ENCODE data around the gene GSE1. TPM values are rescaled to one million over a fixed set of nuclear protein-coding genes. Genes with fewer than 3 reads are reported as not detected.

Gene GSE1
- total and polyA plus RNA-seq, 9 of the 15 experiments (the other 6 are each of a cell fraction or from before 2014, with no cell fraction given): 12.2 to 244 (median 57.9) TPM

- TF ChIP-seq, protein P1, sequence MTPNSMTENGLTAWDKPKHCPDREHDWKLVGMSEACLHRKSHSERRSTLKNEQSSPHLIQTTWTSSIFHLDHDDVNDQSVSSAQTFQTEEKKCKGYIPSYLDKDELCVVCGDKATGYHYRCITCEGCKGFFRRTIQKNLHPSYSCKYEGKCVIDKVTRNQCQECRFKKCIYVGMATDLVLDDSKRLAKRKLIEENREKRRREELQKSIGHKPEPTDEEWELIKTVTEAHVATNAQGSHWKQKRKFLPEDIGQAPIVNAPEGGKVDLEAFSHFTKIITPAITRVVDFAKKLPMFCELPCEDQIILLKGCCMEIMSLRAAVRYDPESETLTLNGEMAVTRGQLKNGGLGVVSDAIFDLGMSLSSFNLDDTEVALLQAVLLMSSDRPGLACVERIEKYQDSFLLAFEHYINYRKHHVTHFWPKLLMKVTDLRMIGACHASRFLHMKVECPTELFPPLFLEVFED (CRISPR knock-in tag; conservative IDR thresholded peaks at IDR 0.05): peak; percentile 64; the same call in 1 of the 2 replicates
- TF ChIP-seq RBM14 (IDR thresholded peaks at IDR 0.05; ENCODE audit: borderline replicate concordance, insufficient read depth, low read depth, low read length): no peak
- peak; percentile 58 to 93 for TF ChIP-seq E2F6 (IDR thresholded peaks at IDR 0.05; ENCODE audit: borderline replicate concordance in 1 of 2, extremely low read depth in 1 of 2, insufficient read depth in 1 of 2, insufficient read length in 1 of 2, low read depth in 1 of 2, low read length in 1 of 2, poor library complexity in 1 of 2, severe bottlenecking in 1 of 2)
- peak; percentile 92 for TF ChIP-seq FOXP1 (CRISPR knock-in tag; IDR thresholded peaks at IDR 0.05)
- no peak for TF ChIP-seq TSHZ1 (CRISPR knock-in tag; IDR thresholded peaks at IDR 0.05)
- 0 out of 2 replicates have a peak, but pooled peaks have one; percentile 42 for TF ChIP-seq RREB1 (CRISPR knock-in tag; IDR thresholded peaks at IDR 0.05)
These were observed 2.5 kb upstream of the GSE1 start (continued) for GRCh38 chr16:85610446-85611193.
